Fibroblast of pulmonary artery (primary cell): ENCODE data around the gene PIM3.

Experiments
- DNase-seq: peaks from one replicate; pipeline ENCODE4 v3.0.0-alpha.2; 2010; ENCODE audit warnings: low read depth
- H3K4me3 ChIP-seq: replicated peaks from 2 replicates; pipeline ENCODE4 v1.5.1; 2011; ENCODE audit warnings: low read depth, mild to moderate bottlenecking, control low read depth, low read length, moderate library complexity
- TF ChIP-seq, protein P1 (sequence below): IDR thresholded peaks from 2 replicates; pipeline ENCODE4 v1.5.1; 2011; ENCODE audit warnings: mild to moderate bottlenecking, control low read depth, low read length, inconsistent platforms; ENCODE audit errors: missing control alignments

Gene PIM3

GRCh38 chr22:49966041-49966773 is 5.6 kb downstream of the PIM3 start:
- TF ChIP-seq, protein P1, sequence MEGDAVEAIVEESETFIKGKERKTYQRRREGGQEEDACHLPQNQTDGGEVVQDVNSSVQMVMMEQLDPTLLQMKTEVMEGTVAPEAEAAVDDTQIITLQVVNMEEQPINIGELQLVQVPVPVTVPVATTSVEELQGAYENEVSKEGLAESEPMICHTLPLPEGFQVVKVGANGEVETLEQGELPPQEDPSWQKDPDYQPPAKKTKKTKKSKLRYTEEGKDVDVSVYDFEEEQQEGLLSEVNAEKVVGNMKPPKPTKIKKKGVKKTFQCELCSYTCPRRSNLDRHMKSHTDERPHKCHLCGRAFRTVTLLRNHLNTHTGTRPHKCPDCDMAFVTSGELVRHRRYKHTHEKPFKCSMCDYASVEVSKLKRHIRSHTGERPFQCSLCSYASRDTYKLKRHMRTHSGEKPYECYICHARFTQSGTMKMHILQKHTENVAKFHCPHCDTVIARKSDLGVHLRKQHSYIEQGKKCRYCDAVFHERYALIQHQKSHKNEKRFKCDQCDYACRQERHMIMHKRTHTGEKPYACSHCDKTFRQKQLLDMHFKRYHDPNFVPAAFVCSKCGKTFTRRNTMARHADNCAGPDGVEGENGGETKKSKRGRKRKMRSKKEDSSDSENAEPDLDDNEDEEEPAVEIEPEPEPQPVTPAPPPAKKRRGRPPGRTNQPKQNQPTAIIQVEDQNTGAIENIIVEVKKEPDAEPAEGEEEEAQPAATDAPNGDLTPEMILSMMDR, result no peak
- DNase-seq, result no peak
- H3K4me3 ChIP-seq, result no peak overlapping the region

GRCh38 chr22:49966774-49967705 is 6.5 kb downstream of the PIM3 start:
- TF ChIP-seq, protein P1, result no peak
- no peak overlapping the region for H3K4me3 ChIP-seq
- peak; percentile 48 for DNase-seq

DNA sequence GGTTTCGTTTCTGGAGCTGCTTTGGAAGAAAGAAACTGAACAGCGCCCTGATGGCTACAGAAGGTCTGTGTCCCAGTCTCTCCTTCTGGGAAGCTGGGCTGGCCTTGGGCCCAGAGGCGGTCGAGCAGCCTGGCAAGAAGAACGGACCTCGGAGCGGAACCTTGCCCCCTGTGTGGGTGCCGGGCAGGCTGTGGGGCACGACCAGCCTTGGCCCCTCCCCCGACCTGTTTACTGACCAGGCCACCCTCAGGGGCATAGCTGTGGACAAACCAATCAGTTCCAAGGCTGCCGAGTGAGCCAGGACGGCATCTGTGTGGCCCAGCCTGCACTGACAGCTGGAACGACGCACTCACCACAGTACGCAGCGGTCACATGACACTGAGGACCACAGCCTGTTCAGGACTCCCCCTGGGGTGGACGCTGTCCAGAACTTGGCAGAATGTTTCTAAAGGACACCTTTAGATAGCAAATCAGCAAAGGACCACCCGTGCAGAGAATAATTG is 7.2 kb downstream of the PIM3 start:
- no peak overlapping the region for H3K4me3 ChIP-seq

GRCh38 chr22:49968313-49968830 is 7.8 kb downstream of the PIM3 start:
- DNase-seq, result no peak
- TF ChIP-seq, protein P1, result no peak

More for the DNA sequence above, 7.2 kb downstream of the PIM3 start:
- DNase-seq, result no peak
- TF ChIP-seq, protein P1, result no peak

DNA sequence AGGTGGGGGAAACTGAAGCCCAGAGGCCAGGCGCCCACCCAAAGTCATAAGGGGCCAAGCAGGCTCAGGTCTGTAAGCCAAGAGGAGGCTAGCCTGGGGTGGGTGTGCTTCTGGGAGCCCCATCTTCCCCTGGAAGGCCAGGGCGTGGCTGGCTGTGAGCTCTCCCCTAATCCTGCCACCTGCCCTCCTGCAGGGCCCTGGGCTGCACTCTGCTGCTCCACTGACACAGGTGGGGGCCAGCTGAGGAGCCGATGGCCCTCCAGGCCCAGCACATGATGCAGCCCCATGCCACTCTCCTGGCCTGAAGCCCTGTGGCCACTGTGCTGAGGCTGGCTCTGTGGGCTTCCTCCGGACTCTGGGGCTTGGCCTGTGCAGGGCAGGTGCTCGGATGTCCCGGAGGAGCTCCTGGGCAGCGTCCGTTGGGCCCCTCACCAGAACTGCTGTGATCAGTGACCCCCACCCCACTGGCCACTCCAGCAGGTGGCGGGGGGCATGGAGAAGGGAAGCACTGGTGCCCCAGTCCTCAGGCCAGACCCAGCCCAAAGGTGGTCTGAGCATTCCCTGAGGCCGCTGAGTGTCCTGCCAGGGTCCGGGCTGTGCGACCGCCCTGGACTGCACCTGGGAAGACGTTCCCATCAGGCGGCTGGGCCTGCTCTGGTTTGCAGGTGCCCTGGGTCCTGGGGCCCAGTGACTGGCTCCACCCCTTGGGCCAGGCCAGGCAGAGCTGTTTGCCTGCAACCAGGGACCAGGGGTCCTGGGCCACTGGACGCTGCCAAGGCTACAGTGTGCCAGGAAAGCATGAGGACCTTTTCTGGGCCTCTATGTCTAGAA is 8.5 kb downstream of the PIM3 start:
- no peak overlapping the region for H3K4me3 ChIP-seq
- TF ChIP-seq, protein P1, result no peak
- DNase-seq, result no peak

More at GRCh38 chr22:49968313-49968830, 7.8 kb downstream of the PIM3 start:
- H3K4me3 ChIP-seq, result no peak overlapping the region
